ENCODE results near the gene PRKD1. TPM values are rescaled to one million over a fixed set of nuclear protein-coding genes. Genes with fewer than 3 reads are reported as not detected.
"Not testable (repeated sequence)": the region's sequence is repeated elsewhere in the genome, so short reads cannot be mapped to it uniquely, and the experiment has no call there.

Gene PRKD1
- total RNA-seq, 2 donors from 2014 or later, result 0.82 to 3.6 TPM

GRCh38 chr14:29722831-29723230 lies 204.8 kb downstream of the PRKD1 start:
- ATAC-seq (no peak), DNase-seq (no peak)
- intact Hi-C loops (cut with DNase I, micrococcal nuclease), result no loop called here

GRCh38 chr14:29721586-29721985 lies 206.1 kb downstream of the PRKD1 start:
- ATAC-seq, result no peak
- intact Hi-C loops (cut with DNase I, micrococcal nuclease), result no loop called here

GRCh38 chr14:29717901-29718300 lies 209.7 kb downstream of the PRKD1 start:
- intact Hi-C loops (cut with DNase I, micrococcal nuclease), result no loop called here
- ATAC-seq, result no peak
- DNase-seq, result no peak

More at GRCh38 chr14:29721586-29721985, 206.1 kb downstream of the PRKD1 start:
- no peak for DNase-seq

- intact Hi-C loops (cut with DNase I, micrococcal nuclease), result no loop called here
- no peak for ATAC-seq
- no peak for DNase-seq
These were observed 211.5 kb downstream of the PRKD1 start for GRCh38 chr14:29716150-29716549.

GRCh38 chr14:29712601-29713000 lies 215.0 kb downstream of the PRKD1 start:
- no peak for ATAC-seq
- no peak for DNase-seq
- intact Hi-C loops (cut with DNase I, micrococcal nuclease), result no loop called here

- DNase-seq (no peak), ATAC-seq (no peak)
- intact Hi-C loops (cut with DNase I, micrococcal nuclease), result no loop called here
These were observed 217.6 kb downstream of the PRKD1 start for GRCh38 chr14:29710015-29710414.

GRCh38 chr14:29709490-29709889 lies 218.2 kb downstream of the PRKD1 start:
- ATAC-seq, result no peak
- DNase-seq, result no peak
- intact Hi-C loops (cut with DNase I, micrococcal nuclease), result no loop called here

- ATAC-seq, result no peak
- intact Hi-C loops (cut with DNase I, micrococcal nuclease), result no loop called here
These were observed 220.9 kb downstream of the PRKD1 start for GRCh38 chr14:29706700-29707099.

GRCh38 chr14:29705801-29706200 lies 221.8 kb downstream of the PRKD1 start:
- ATAC-seq (no peak), DNase-seq (no peak)
- intact Hi-C loops (cut with DNase I, micrococcal nuclease), result no loop called here

More at GRCh38 chr14:29706700-29707099, 220.9 kb downstream of the PRKD1 start:
- DNase-seq, result no peak

- intact Hi-C loops (cut with DNase I, micrococcal nuclease); ATAC-seq; DNase-seq: not testable (repeated sequence)
These were observed 238.1 kb downstream of the PRKD1 start for GRCh38 chr14:29689597-29689996.

GRCh38 chr14:29687866-29688265 lies 239.8 kb downstream of the PRKD1 start:
- no peak for ATAC-seq
- DNase-seq, result no peak
- intact Hi-C loops (cut with DNase I, micrococcal nuclease), result no loop called here

GRCh38 chr14:29687071-29687765 lies 240.4 kb downstream of the PRKD1 start:
- DNase-seq (no peak), ATAC-seq (no peak)
- intact Hi-C loops (cut with DNase I, micrococcal nuclease), result no loop called here

GRCh38 chr14:29684926-29685325 lies 242.7 kb downstream of the PRKD1 start:
- intact Hi-C loops (cut with DNase I, micrococcal nuclease), result no loop called here
- DNase-seq, result no peak
- no peak for ATAC-seq

GRCh38 chr14:29682789-29683188 lies 244.9 kb downstream of the PRKD1 start:
- intact Hi-C loops (cut with DNase I, micrococcal nuclease), result no loop called here
- DNase-seq (no peak), ATAC-seq (no peak)

GRCh38 chr14:29681316-29681715 lies 246.3 kb downstream of the PRKD1 start:
- no peak for ATAC-seq
- no peak for DNase-seq
- intact Hi-C loops (cut with DNase I, micrococcal nuclease), result no loop called here

GRCh38 chr14:29674566-29675285 lies 252.9 kb downstream of the PRKD1 start:
- ATAC-seq (no peak), DNase-seq (no peak)
- intact Hi-C loops (cut with DNase I, micrococcal nuclease), result no loop called here

- ATAC-seq, result no peak
- intact Hi-C loops (cut with DNase I, micrococcal nuclease), result no loop called here
- no peak for DNase-seq
These were observed 254.8 kb downstream of the PRKD1 start for GRCh38 chr14:29672831-29673230.

- DNase-seq (no peak), ATAC-seq (no peak)
- intact Hi-C loops (cut with DNase I, micrococcal nuclease), result no loop called here
These were observed 256.6 kb downstream of the PRKD1 start for GRCh38 chr14:29671034-29671433.

- DNase-seq (no peak), ATAC-seq (no peak)
- intact Hi-C loops (cut with DNase I, micrococcal nuclease), result no loop called here
These were observed 259.4 kb downstream of the PRKD1 start for GRCh38 chr14:29668201-29668600.

- no peak for ATAC-seq
- no peak for DNase-seq
- intact Hi-C loops (cut with DNase I, micrococcal nuclease), result no loop called here
These were observed 263.1 kb downstream of the PRKD1 start for GRCh38 chr14:29664515-29664914.

All from left colon (tissue), 2 donors.